ENCODE measurements around the gene FRMPD1.

GRCh38 chr9:37729499-37729898 is 78.7 kb downstream of the FRMPD1 start:
- no peak for TF ChIP-seq POLR2AphosphoS5 (IDR thresholded peaks at IDR 0.05)
- no peak for TF ChIP-seq EP300 (conservative IDR thresholded peaks at IDR 0.05; ENCODE audit: poor library complexity, severe bottlenecking)
- TF ChIP-seq REST (IDR thresholded peaks at IDR 0.05; ENCODE audit: borderline replicate concordance), result no peak
- no peak for TF ChIP-seq CTCF (IDR thresholded peaks at IDR 0.05; ENCODE audit: poor library complexity, severe bottlenecking)
